HG02943 (cell line): ENCODE data around the gene ATMIN.

Source experiments
- ATAC-seq: cut with Tn5 transposase; IDR thresholded peaks from one replicate; pipeline ENCODE4 v1.9.1; 2021; ENCODE audit warnings: mild to moderate bottlenecking, low read depth, moderate library complexity; ENCODE audit not compliant: unreplicated experiment

The ATMIN gene, protein sequence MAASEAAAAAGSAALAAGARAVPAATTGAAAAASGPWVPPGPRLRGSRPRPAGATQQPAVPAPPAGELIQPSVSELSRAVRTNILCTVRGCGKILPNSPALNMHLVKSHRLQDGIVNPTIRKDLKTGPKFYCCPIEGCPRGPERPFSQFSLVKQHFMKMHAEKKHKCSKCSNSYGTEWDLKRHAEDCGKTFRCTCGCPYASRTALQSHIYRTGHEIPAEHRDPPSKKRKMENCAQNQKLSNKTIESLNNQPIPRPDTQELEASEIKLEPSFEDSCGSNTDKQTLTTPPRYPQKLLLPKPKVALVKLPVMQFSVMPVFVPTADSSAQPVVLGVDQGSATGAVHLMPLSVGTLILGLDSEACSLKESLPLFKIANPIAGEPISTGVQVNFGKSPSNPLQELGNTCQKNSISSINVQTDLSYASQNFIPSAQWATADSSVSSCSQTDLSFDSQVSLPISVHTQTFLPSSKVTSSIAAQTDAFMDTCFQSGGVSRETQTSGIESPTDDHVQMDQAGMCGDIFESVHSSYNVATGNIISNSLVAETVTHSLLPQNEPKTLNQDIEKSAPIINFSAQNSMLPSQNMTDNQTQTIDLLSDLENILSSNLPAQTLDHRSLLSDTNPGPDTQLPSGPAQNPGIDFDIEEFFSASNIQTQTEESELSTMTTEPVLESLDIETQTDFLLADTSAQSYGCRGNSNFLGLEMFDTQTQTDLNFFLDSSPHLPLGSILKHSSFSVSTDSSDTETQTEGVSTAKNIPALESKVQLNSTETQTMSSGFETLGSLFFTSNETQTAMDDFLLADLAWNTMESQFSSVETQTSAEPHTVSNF

DNA sequence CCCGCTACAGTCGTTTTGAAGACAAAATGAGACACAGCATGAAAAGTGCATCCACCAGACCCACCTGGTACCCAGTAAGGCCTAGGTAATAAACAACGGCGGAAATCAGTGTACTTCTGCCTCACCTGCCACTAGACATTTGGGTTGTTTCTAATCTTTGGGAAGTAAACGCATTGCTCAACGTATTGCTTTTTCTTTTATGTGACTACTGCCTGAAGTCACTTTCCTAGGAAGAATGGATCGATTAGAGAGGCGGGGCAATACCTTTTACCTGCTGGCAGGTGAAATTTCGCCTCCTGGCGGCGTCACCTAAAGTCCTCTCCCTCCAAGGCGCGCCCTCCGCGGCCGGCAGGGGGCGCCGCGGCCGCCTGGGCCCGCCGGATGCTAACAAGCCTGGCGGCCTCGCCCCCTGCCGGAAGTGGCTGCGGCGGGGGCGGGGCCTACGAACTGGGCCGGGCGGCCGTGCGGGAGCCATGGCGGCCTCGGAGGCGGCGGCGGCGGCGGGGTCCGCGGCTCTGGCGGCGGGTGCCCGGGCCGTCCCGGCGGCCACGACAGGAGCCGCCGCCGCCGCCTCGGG, at the start of gene ATMIN:
Gene ATMIN, plus strand, starts transcription at position 445 of the 577 bp plus-strand sequence. Its CDS starts 29 bp downstream, at position 474.
- ATAC-seq = peak; percentile 79

DNA sequence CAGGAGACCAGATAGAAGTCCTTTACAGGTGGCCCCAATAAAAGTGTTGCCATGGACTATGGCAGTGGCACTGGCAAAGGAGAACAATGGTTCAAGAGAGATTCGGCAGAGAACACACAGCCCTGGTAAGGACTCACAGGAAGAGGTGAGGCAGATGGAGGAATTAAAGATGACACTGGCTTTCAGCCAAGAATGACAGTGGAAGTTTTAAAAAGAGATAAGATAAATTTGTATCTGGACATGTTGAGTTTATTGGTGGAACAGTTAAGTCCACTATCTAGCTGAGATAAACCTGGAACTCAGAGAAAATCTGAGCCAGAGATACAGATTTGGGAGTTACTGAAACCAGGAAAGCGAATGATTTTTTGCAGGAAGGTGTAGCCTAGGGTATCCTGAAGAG, 49.1 kb upstream of the ATMIN start:
- ATAC-seq = no peak

DNA sequence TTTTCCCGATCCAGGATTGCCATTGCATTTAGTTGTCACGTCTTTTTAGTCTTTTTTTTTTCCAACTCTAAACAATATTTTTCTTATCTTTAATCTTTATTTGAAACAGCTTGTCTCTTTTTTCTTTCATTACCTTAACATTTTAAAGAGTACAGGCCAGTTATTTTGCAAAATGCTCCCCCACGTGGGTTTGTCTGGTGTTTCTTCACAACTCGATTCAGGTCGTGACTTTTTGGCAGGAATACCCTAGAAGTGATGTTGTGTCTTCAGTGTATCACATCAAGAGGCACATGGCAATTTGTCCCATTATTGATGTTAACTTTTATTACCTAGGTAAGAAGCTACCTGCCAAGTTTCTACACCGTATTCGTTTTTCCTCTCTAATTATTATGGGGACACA, 46.9 kb upstream of the ATMIN start:
- ATAC-seq = no peak

DNA sequence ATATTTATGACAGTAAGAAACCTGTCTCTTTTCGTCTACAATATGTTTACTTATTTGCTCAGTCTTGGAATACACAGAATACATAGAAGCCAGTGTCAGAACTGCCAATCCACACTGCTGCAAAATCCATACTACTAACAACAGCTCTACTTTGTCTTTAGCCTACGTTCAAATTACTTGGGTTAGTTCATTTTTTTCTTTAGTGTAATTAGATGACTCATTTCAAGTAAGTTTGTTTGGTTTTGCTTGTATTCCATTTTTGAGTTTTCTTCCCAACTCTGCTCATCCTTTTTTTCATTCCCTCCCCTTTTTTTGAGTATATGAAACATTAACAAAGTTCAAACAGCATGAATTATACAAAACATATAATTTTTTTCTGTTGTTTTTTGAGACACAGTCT, 45.8 kb upstream of the ATMIN start:
- ATAC-seq = no peak

DNA sequence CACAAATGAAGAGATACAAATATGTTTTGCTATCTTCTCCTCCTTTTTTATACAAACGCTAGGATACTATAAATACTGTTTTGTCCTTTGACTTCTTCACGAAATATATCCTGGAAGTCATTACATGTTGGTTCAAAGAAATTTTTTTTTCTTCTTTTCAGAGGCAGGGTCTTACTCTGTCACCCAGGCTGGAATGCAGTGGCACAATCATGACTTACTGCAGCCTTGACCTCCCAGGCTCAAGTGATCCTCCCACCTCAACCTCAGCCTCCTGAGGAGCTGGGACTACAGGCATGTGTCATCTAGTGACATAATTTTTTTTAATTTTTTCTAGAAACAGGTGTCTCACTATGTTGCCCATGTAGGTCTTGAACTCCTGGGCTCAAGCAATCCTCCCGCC, 45.1 kb upstream of the ATMIN start:
- ATAC-seq = no peak

DNA sequence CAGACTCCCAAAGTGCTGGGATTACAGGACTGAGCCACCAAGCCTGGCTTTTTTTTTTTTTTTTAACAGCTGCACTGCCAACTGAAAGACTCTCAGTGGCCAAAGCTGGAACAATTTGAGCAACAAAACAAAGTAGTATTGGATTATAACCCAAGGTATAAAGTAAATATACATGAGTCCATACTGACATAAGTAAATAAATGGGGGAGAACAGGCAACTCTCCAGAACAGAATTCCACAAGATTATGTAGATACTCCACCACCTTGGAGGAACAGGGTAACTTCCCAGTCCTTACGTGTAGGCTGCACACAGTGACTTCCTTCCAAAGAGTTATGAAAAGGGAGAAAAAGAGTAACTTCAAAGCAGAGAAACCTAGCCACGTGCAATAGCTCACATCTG, 44.7 kb upstream of the ATMIN start:
- ATAC-seq = no peak

DNA sequence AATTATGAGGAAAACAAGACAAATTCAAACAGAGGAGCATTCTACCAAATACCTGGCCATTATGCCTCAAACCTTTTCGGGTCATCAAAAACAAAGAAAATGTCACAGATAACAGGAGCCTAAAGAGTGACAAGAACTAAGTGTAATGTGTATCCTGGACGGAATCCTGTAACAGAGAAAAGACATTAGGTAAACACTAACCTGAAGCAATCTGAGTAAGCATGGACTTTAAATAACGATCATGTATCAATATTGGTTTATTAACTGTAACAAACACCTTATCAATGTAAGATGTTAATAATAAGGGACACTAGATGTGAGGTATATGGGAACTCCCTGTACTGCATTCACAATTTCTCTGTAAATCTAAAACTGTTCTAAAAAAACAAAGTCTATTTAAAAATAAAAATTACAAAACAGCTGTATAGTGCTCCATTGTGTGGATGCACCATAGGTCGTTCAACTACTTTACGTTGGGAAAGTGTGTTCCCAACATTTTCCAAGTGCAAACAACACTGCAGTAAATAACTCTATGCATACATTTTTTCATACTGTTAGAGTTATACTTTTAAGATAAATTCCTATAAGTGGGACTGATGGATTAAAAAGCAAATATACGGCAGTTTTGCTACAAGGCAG, 43.7 kb upstream of the ATMIN start:
- ATAC-seq = no peak

DNA sequence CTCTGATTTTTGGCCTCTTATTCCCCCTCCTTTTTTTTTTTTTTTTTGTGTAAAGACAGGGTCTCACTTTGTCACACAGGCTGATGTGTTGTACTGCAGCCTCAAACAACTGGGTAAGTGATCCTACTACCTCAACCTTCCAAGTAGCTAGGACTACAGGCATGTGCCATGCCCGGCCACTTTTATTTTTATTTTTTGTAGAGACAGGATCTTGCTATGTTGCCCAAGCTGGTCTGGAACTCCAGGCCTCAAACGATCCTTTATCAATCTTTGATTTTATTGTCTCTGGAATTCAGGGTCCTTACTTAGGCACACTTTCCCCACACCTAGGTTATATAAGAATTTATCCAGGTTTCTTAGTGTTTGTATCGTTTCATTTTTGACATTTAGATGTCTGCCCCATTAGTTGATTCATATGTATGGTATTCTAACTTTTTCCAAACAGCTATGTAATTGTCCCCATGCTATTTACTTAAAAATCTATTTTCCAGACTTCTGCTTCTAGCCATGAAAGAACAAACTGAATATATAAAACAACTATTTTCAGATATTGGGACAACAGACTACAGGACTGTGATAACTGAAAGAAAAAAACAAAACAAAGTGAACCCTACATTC, 42.9 kb upstream of the ATMIN start:
- no peak for ATAC-seq

DNA sequence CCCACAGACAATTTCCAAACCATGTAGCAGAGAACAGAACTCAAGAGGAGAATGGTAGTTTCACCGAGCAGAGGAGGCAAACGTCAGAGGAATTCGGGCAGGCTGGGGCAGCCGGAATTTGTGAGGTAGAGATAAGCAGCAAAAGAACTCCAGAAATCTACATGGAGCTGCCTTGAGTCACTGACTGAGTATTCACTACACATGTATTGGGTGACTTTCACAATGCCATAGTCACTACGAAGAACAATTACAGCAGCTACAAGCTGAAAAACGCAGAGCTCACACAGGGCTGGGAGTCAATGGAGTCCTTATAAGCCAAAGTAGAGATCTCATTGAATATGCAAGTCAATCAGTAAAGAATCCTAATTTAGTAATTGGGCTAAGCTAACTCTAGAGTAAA, 42.3 kb upstream of the ATMIN start:
- ATAC-seq = no peak

DNA sequence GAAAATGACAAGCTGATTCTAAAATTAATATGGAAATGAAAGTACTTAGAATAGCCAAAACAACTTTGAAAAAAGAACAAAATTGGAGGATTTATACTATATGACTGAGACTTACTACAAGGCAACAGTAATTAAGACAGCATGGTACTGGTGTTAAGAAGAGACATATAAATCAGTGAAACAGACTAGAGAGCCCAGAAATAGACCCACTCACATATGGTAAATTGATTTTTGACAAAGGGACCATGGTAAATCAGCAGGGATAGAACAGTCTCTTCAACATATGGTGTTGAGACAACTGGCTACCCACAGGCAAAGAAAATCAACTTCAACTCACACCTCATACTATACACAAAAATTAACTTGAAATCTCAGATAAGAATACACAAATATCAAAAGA, 41.8 kb upstream of the ATMIN start:
- ATAC-seq = no peak

DNA sequence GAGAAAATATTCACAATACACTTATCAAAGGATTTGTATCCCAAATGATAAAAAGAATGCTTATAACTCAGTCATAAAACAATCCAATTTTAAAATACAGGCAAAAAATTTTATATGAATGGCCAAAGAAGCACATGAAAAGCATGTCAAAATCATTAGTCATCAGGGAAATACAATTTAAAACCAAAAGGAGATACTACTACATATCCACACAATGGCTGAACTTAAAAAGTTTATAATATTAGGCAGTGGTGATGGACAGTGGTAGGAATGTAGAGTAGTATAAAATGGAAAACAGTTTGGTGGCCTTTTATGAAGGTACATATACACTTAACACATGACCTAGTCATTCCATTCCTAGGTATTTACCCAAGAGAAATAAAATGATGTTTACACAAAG, 41.2 kb upstream of the ATMIN start:
- ATAC-seq = no peak

DNA sequence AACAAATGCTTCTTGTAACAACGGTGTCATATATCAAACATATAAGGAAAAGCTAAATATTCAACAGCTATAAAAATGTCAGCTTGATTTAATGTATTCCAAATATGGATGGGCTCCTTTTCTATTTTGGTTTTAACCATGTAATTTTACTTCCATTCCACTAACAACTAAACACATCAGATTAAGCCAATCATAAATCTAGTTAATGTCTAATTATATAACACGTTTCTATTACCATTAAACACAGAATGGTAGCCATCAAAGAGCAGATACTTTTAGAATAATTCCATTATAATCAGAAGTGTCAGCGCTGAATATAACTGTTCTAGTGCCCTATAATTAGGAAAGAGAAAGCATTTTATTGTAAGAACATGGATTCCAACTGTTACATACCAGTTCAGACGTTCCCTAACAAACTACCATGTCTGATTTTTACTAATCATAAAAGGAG, 38.9 kb upstream of the ATMIN start:
- ATAC-seq = no peak

DNA sequence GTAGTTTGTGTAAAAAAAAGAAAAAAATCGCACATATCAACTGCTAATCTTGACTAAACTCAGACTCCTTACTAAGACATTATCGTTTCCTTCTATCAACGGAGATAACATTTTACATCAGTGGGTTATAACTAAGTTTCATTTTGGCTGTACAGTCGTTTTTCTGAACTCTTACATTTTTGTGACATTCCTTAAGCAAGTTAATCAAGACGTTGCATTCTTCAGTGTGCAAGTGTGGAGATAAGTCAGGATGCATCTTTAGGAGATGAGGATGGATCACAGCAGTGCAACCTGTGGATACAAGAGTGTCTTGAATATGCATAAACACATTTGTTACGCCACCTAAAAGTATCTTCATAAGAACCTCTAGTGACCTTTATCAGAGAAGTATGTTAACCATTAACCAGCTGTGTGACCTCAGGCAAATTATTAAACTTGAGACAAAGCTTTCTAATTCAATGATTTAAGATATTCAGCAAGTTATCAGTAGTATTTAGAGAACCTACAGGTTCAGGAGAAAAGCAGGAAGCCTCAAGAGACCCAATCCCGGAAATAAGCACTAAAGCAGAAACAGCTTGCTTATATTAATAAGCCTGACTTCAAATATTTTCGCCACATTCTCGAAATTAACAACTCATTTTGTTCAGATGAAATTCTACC, 38.4 kb upstream of the ATMIN start:
- ATAC-seq = peak; percentile 54

DNA sequence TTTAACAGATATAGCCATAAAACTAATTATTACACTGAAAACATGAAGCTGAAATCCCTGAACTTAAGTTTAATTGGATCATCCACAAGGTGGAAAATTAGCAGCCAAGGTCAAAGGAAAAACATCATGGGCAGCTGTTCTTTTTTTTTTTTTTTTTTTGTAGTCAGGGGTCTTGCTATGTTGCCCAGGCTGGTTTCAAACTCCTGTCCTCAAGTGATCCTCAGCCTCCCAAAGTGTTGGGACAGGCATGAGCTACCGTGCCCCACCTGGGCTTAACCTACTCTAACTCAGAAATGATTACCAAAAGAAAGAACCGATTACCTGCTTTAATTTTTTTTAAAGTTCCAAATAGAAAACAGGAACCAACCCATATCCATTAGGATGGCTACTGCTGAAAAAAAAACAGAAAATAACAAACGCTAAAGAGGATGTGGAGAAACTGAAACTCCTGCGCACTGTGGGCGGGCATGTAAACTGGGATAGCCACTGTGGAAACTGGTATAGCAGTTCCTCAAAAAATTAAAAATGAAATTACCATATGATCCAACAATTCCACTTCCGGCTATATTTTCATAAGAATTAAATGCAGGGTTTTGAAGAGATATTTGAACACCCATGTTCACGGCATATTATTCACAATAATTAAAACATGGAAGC, 37.5 kb upstream of the ATMIN start:
- ATAC-seq = no peak

DNA sequence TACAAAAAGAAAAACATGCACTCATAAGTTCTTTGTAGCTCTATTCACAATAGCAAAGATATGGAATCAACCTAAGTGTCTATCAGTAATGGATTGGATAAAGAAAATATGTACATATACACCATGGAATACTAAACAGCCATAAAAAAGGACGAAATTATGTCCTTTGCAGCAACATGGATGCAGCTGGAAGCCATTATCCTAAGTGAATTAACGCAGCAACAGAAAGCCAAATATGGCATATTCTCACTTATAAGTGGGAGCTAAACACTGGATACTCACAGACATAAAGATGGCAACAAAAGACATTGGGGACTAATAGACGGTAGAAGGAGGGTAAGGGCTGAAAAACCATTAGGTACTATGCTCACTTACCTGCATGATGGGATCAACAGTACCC, 34.8 kb upstream of the ATMIN start:
- no peak for ATAC-seq

DNA sequence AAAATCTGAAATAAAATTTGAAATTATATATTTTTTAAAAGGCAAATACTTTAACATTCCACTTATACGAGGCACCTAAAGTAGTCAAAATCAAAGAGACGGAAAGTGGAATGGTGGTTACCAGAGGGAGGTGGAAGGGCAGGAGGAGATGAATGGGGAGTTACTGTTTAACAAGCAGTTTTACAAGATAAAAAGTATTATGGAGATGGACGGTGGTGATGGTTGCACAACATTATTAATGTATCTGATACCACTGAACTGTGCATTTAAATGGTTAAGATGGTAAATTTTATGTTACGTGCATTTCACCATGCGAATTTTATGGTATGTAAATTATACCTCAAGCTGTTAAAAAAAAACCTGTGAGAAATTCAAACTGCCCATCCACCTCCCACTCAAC, 34.3 kb upstream of the ATMIN start:
- ATAC-seq = no peak

DNA sequence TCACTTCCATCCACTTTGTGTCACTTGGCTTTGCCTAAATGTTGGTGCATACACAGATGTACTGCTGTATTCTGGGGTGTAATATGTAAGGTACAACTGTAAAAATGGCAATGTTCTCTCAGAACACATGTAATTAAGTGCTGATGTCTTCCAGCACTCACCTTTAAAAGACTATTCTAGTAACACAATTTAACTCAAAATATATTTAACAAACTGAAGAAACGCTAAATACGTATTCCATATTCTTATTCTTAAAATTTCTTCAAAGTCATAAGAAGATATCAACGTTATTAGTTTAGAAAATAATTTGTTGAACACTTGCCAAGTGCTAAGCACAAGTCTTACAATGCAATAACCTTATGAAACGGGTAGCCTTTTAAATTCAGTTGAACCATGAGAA, 32.6 kb upstream of the ATMIN start:
- no peak for ATAC-seq

DNA sequence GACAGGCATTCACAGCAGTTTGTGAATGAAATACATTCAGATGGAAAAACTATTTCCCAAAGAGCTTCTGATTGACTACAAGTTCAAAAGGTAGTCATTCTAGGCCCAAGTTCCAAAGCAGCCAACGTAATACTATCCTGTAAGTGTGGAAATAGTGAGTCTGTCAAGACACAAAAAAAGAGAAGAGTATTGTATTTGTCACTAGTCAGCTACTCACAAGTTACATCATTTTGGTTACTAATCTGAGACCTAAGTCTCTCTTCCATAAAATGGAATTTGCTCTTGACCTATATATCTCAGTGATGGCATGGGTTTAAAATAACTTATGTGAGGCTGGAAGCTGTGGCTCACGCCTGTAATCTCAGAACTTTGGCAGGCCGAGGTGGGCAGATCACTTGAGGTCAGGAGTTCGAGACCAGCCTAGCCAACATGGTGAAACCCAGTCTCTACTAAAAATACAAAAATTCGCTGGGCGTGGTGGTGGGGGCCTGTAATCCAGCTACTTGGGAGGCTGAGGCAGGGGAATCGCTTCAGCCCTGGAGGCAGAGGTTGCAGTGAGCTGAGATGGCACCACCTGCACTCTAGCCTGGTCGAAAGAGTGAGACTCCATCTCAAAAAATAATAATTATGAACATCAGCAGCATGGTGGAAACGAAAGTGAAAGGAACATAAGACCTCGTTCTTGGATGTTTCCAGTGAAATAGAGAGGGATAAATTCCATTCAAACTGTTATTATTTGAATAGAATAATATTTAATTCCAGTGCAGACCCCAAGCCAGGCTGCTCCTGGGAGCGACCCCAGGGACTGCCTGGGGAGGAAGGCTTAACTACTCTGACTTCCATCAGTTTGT, 31.8 kb upstream of the ATMIN start:
- ATAC-seq = no peak
